Measurements from ENCODE around the gene LST1.

The LST1 gene

GRCh38 chr6:31568537-31568961 is 17.5 kb upstream of the LST1 start:
- TF ChIP-seq PATZ1 (CRISPR knock-in tag; IDR thresholded peaks at IDR 0.05; ENCODE audit: borderline replicate concordance) (no peak), TOX (CRISPR knock-in tag; IDR thresholded peaks at IDR 0.05; ENCODE audit: borderline replicate concordance) (no peak), CREB5 (CRISPR knock-in tag; IDR thresholded peaks at IDR 0.05; ENCODE audit: low read depth) (no peak), ZC3H10 (CRISPR knock-in tag; IDR thresholded peaks at IDR 0.05) (no peak), RARB (CRISPR knock-in tag; IDR thresholded peaks at IDR 0.05) (no peak), POU6F1 (CRISPR knock-in tag; IDR thresholded peaks at IDR 0.05; ENCODE audit: borderline replicate concordance, low read depth) (no peak), ZNF70 (CRISPR knock-in tag; IDR thresholded peaks at IDR 0.05) (no peak), TSHZ2 (CRISPR knock-in tag; IDR thresholded peaks at IDR 0.05) (no peak), CSRNP3 (CRISPR knock-in tag; IDR thresholded peaks at IDR 0.05) (no peak), SNAI2 (CRISPR knock-in tag; IDR thresholded peaks at IDR 0.05) (no peak), GLIS3 (CRISPR knock-in tag; IDR thresholded peaks at IDR 0.05) (no peak), ZFP3 (CRISPR knock-in tag; IDR thresholded peaks at IDR 0.05) (no peak), PPARA (CRISPR knock-in tag; IDR thresholded peaks at IDR 0.05; ENCODE audit: borderline replicate concordance) (no peak)
- no peak for ATAC-seq

DNA sequence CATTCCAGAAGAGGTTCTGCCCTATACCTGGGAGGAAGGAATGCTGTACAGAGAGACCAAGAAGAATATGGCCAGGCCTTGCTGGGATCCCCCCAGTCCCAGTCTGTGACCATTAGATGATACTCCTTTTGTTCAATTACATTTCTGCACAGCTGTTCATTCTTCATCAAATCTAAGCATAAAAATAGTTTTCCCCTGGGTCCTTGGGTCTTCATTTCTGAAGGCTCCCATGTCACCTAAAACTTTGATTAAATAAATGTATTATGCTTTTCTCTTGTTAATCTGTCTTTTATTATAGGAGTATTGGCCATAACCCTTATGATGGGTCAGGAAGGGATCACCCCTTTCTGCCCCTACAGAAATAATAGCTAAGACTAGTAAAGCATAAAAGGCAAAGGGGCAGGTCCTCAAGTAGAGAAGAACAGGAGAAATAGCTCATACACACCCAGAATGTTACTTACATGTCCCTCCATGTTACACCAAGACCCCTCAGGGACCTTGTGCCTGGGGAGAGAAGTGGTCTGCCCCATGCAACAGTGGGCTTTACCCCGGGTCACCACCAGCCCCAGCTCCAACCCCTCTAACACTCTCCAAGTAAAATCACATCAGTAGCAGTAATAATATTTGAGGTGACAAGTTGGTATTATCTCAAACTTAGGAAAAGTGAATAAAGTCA is 16.1 kb upstream of the LST1 start:
- ATAC-seq: no peak
- no peak for TF ChIP-seq ZNF8 (CRISPR knock-in tag; IDR thresholded peaks at IDR 0.05)
- TF ChIP-seq TCF4 (CRISPR knock-in tag; IDR thresholded peaks at IDR 0.05; ENCODE audit: borderline replicate concordance): no peak

GRCh38 chr6:31572041-31572911 is 13.8 kb upstream of the LST1 start, which contains the start of gene LTA:
TSS of gene LTA (plus strand) at chr6:31572289. CDS start at chr6:31572743, 454 bp downstream.
- ATAC-seq: no peak

More at GRCh38 chr6:31572041-31572911, 13.8 kb upstream of the LST1 start, which contains the start of gene LTA:
- TF ChIP-seq GLIS3 (CRISPR knock-in tag; IDR thresholded peaks at IDR 0.05) (no peak), RARB (CRISPR knock-in tag; IDR thresholded peaks at IDR 0.05) (no peak), ZNF565 (CRISPR knock-in tag; conservative IDR thresholded peaks at IDR 0.05; ENCODE audit: low read depth) (no peak), ZNF8 (CRISPR knock-in tag; IDR thresholded peaks at IDR 0.05) (no peak), TCF4 (CRISPR knock-in tag; IDR thresholded peaks at IDR 0.05; ENCODE audit: borderline replicate concordance) (no peak), PATZ1 (CRISPR knock-in tag; IDR thresholded peaks at IDR 0.05; ENCODE audit: borderline replicate concordance) (no peak), CSDC2 (CRISPR knock-in tag; IDR thresholded peaks at IDR 0.05) (no peak), CSRNP3 (CRISPR knock-in tag; IDR thresholded peaks at IDR 0.05) (no peak)

Measured in SK-N-SH treated with all-trans-retinoic acid at 6 μM for 48 hours (cell line).